MM.1S (cell line): Measurements from ENCODE around the gene ENC1.
A peak's percentile ranks its signal among the peaks of the same experiment; 100 is the strongest.

Source experiments
- DNase-seq: peaks from one replicate; pipeline ENCODE4 v3.0.0-alpha.2; 2015
- H2AFZ ChIP-seq: fragments of 300-600 bp; sonication (generic); 2 replicates; pipeline ENCODE4 v1.6.0; 2016; ENCODE audit warnings: antibody characterized with exemption, low read length
- H3F3A ChIP-seq: fragments of 300-600 bp; sonication (generic); 2 replicates; pipeline ENCODE4 v1.6.1; 2016; ENCODE audit warnings: mild to moderate bottlenecking, antibody characterized with exemption, low read length, moderate library complexity, mixed read lengths; ENCODE audit not compliant: insufficient read depth
- H3K27ac ChIP-seq: fragments of 300-600 bp; sonication (generic); 2 replicates; pipeline ENCODE4 v1.5.1; 2016; ENCODE audit warnings: mild to moderate bottlenecking, low read length
- H3K27me3 ChIP-seq: fragments of 300-600 bp; sonication (generic); replicated peaks from 2 replicates; pipeline ENCODE4 v1.6.0; 2016; ENCODE audit warnings: low read length; ENCODE audit not compliant: insufficient read depth
- H3K36me3 ChIP-seq: fragments of 300-600 bp; sonication (generic); replicated peaks from 2 replicates; pipeline ENCODE4 v1.6.1; 2016; ENCODE audit warnings: mild to moderate bottlenecking, low read length, mixed read lengths; ENCODE audit not compliant: insufficient read depth
- H3K4me1 ChIP-seq: fragments of 300-600 bp; sonication (generic); 2 replicates; pipeline ENCODE4 v1.6.1; 2016; ENCODE audit warnings: low read length, mixed read lengths
- H3K4me2 ChIP-seq: fragments of 300-600 bp; sonication (generic); 2 replicates; pipeline ENCODE4 v1.6.0; 2016; ENCODE audit warnings: low read depth, low read length
- H3K4me3 ChIP-seq: fragments of 300-600 bp; sonication (generic); 2 replicates; pipeline ENCODE4 v1.5.1; 2016; ENCODE audit warnings: low read length, mixed read lengths
- H3K79me2 ChIP-seq: fragments of 300-600 bp; sonication (generic); 2 replicates; pipeline ENCODE4 v1.6.1; 2016; ENCODE audit warnings: mixed run types, low read length, mixed read lengths
- H3K9ac ChIP-seq: fragments of 300-600 bp; sonication (generic); 2 replicates; pipeline ENCODE4 v1.6.1; 2016; ENCODE audit warnings: low read length, mixed read lengths
- H3K9me2 ChIP-seq: fragments of 300-600 bp; sonication (generic); replicated peaks from 2 replicates; pipeline ENCODE4 v1.6.1; 2016; ENCODE audit warnings: mild to moderate bottlenecking, low read length, mixed read lengths; ENCODE audit not compliant: insufficient read depth
- H3K9me3 ChIP-seq: fragments of 300-600 bp; sonication (generic); replicated peaks from 2 replicates; pipeline ENCODE4 v1.6.1; 2016; ENCODE audit warnings: mild to moderate bottlenecking, low read length, mixed read lengths; ENCODE audit not compliant: insufficient read depth
- H4K20me1 ChIP-seq: fragments of 300-600 bp; sonication (generic); 2 replicates; pipeline ENCODE4 v1.6.1; 2016; ENCODE audit warnings: mild to moderate bottlenecking, low read length, moderate library complexity, mixed read lengths; ENCODE audit not compliant: insufficient read depth
- CTCF ChIP-seq: fragments of 300-600 bp; sonication (generic); IDR thresholded peaks from 2 replicates; pipeline ENCODE4 v1.5.1; 2016; ENCODE audit warnings: antibody characterized with exemption, low read length, mixed read lengths
- EZH2 ChIP-seq: fragments of 300-600 bp; sonication (generic); optimal IDR thresholded peaks from 2 replicates; pipeline ENCODE3; 2017; ENCODE audit warnings: low read depth, mild to moderate bottlenecking, antibody characterized with exemption, low read length, mixed read lengths
- EZH2phosphoT487 ChIP-seq: fragments of 300-600 bp; sonication (generic); IDR thresholded peaks from 2 replicates; pipeline ENCODE4 v1.6.1; 2018; ENCODE audit warnings: antibody characterized with exemption, low read length

Gene ENC1

GRCh38 chr5:74642543-74642863 is 2.0 kb upstream of the ENC1 start:
- Histone ChIP-seq H3K9ac (no peak overlapping the region), H3K4me1 (peaks cover 14% of the 10 kb centered on the region), H3K27me3 (no peaks in the 10 kb centered on the region), H3F3A (peaks cover 22% of the 10 kb centered on the region), H3K9me3 (no peaks in the 10 kb centered on the region), H4K20me1 (no peaks in the 10 kb centered on the region), H3K79me2 (peaks cover 23% of the 10 kb centered on the region), H2AFZ (no peak overlapping the region), H3K36me3 (no peaks in the 10 kb centered on the region), H3K27ac (no peak overlapping the region), H3K4me2 (no peak overlapping the region), H3K9me2 (no peaks in the 10 kb centered on the region), H3K4me3 (no peak overlapping the region)
- DNase-seq, result no peak
- no peak for TF ChIP-seq CTCF

- peak overlapping the region; percentile 95 for H2AFZ ChIP-seq
- peak overlapping the region; percentile 79 for H3K4me3 ChIP-seq
- DNase-seq, result peak; percentile 71
- H3K9me3 ChIP-seq, result no peaks in the 10 kb centered on the region
- H4K20me1 ChIP-seq, result no peaks in the 10 kb centered on the region
- peaks cover 14% of the 10 kb centered on the region for H3K4me1 ChIP-seq
- TF ChIP-seq EZH2phosphoT487 (no peak), CTCF (peak; percentile 52)
- H3K36me3 ChIP-seq, result no peaks in the 10 kb centered on the region
- peak overlapping the region; percentile 40; the same call in 1 of the 2 replicates for H3K27ac ChIP-seq
- H3K4me2 ChIP-seq, result peak overlapping the region; percentile 99
- peak overlapping the region; percentile 45; the same call in 1 of the 2 replicates for H3K9ac ChIP-seq
- peaks cover 29% of the 10 kb centered on the region for H3K79me2 ChIP-seq
- no peaks in the 10 kb centered on the region for H3K9me2 ChIP-seq
- peaks cover 22% of the 10 kb centered on the region for H3F3A ChIP-seq
- H3K27me3 ChIP-seq, result no peaks in the 10 kb centered on the region
Measured at GRCh38 chr5:74641735-74642542, 1.4 kb upstream of the ENC1 start.

GRCh38 chr5:74640954-74641734 is 616 bp upstream of the ENC1 start:
- Histone ChIP-seq H3K9me2 (no peaks in the 10 kb centered on the region), H3F3A (peaks cover 22% of the 10 kb centered on the region), H3K9ac (peak overlapping the region; percentile 45; the same call in 1 of the 2 replicates), H3K4me2 (peak overlapping the region; percentile 99), H3K27me3 (no peaks in the 10 kb centered on the region), H3K4me1 (peaks cover 14% of the 10 kb centered on the region), H3K79me2 (peaks cover 37% of the 10 kb centered on the region), H2AFZ (peak overlapping the region; percentile 95), H3K27ac (peak overlapping the region; percentile 40; the same call in 1 of the 2 replicates), H3K9me3 (no peaks in the 10 kb centered on the region), H3K36me3 (no peaks in the 10 kb centered on the region), H4K20me1 (no peaks in the 10 kb centered on the region), H3K4me3 (peak overlapping the region; percentile 79)
- peak; percentile 81 for DNase-seq
- TF ChIP-seq EZH2phosphoT487, result no peak
- TF ChIP-seq EZH2, result no peak
- TF ChIP-seq CTCF, result no peak
